ENCODE data around the gene HIVEP2.

The HIVEP2 gene

DNA sequence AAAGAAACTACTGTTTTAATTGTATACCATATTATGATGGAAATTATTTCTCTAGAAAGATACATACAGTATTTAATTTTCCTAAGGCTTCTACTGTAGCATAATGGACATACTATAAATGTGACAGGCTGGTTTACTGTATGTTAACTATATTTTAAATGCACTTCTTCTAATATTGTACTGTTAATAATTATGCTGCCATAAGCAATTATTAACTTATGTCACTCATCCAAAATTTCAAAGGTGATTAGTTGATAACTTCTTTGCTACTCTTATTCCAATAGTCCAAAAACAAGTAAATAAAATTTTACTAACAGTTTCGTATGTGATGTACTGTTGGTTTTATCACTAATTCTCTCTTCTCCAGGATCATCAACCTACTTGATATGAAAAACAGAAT lies 28.1 kb downstream of the HIVEP2 start:
- DNase-seq, result no peak

DNA sequence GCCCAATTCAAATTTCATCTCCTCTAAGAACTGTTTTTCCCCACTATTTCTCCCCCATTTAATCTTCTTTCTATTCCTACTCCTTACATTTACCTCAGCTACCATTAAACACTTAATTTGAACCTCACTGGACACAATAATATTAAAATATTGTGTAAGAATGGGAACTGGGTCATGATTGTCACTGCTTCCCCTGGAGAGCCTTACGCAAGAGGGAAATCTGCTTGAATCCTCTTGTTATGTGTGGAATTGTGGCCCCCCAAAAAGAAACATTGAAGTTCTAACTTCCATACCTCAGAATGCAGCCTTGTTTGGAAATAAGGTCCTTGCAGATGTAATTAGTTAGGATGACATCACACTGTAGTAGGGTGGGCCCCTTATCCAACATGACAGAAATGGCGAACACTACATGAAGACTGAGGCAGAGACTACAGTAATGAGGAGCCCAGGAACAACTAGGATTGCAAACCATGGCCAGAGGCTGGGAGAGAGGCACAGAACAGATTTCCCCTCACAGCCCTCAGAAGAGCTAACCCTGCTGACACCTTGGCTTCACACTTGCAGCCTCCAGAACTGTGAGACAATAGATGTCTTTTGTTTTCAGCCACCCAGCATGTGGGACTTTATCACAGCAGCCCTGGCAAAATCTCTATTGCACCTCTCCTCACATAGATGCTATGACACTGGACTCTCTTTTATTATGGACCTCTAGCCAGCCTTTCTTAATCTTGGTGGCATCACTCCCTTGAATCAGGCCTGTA lies 29.9 kb downstream of the HIVEP2 start:
- no peak for DNase-seq

DNA sequence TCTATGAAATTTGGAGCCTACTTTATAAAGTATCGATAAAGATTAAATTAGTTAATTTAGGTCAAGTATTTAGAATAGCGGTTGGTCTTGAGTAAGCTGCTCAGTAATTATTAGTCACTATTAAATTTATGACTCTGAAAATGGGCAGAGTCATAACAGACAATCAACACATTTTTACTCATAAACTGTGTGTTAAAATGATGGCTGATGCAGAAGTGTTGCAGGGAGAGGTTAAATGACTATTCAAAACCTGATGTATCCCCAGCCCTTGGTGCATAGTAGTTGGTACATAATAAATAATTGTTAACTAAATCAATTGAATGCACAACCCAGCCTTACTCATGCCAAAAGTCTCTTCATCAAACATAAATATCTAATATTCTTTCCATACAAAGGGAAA lies 30.6 kb downstream of the HIVEP2 start:
- DNase-seq, result no peak

DNA sequence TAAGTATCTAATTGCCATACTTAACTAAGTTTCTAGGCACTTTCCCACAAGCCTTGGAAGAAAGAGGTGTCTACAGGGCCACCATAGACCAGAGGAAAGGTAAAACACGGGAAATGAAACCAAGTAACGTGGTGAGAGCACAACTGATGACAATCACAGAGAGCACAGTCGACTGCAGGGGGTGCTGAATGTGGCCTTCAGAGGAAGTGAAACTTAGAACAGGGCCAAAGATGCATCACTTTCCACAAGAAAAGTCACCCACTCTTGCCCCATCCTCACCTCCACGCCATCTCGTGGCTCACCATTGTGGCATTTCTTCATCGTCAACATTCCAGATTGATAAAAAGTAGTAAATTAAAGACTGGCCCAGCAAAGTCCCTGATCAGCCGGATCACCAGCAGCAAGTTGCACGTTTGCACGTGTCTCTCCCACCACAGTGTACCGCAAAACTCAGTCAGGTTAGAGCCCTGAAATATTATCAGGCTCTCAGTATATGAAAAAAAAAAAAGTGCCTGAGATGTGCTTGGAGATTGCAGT lies 31.4 kb downstream of the HIVEP2 start:
- DNase-seq, result no peak

DNA sequence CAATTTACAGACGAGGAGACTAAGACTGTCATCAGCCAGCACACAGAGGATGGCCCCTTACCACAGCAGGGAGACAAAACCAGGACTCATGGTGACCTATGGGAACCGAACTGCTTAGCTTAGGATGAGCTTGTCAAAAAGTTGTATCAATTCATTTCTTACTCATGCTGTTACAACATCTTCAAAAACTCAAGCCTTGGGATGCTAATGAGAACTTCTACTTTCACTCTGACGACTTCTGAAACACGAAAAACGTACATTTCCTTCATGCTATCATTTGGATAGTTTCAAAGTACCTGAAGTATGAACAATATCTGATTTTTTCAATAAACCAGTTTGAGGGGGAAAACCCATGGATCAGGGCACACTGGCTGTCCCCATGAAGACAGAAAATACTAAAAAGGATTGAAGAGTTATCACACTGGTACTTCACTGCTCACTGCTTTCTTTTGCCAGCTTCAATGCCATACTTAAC lies 31.9 kb downstream of the HIVEP2 start:
- DNase-seq, result no peak

DNA sequence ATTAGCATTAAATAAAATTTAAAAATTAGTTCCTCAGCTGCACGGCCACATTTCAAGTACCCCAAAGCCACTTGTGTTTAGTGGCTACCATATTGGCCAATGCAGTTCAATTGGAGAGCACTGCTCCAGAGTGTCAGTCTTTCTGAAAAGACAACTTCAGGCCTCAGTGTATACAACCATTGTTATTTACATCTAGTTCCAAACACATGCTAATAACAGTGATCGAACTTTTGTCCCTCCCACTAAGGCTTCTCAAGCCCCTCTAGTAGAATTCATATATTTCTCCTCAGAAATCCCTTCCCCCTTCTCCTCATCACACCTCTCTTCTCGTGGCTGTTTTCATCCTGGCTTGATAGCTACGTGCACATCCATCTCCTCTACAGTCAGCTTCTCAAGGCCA lies 32.9 kb downstream of the HIVEP2 start:
- no peak for DNase-seq

DNA sequence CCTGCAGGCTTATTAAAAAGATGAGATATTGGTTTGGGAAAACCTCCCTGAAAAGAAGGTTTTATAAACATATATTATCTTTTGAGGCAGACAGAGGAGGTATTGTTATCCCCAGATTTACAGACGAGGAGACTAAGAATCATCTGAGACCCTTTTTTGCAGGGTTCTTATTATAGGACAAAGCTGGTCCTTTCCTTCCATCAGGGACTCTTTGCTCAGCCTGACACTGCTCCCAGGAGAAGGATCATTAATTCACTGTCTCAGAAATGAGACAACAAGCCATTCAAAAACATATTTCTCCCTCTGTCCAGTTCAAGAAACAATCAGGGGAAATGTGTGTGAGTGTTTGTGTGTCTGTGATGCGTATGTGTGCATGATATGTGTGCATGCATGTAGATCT lies 33.5 kb downstream of the HIVEP2 start:
- DNase-seq, result no peak

DNA sequence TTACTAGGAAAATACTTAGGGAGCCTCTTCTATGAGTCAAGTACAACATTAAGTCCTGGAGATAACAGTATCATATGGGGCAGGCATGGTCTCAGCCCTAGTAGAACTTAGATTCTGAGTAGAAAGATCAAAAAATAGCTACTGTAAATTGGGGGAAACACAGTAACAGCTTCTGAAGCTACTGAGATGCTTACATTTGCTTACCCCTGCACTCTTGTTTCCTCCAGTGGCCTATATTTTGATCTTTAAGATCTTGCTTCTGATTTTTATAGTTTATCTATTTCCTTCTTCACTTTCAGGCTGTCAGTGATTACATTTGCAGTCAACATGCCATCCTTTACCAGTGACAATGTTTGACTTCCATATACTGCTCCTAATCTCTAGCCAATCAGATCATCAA lies 35.3 kb downstream of the HIVEP2 start:
- no peak for DNase-seq

DNA sequence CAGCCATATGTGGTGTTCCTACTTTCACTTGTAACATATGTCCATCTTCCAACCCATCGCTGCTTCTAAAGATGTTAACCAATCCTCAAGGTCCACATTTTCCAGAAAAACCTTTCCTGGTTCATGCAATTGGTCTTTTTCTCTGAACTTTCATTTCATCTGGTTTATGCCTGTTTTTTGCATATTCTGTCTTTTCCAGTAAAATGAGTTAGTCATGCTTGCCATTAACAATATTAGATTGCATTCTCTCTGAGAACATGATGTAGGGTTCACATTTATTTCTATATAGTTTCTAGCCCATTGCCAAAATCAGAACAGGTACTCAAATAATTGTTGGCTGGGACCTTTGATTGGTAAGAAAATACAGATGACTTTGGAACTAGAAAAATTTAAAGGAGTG lies 36.7 kb downstream of the HIVEP2 start:
- no peak for DNase-seq

DNA sequence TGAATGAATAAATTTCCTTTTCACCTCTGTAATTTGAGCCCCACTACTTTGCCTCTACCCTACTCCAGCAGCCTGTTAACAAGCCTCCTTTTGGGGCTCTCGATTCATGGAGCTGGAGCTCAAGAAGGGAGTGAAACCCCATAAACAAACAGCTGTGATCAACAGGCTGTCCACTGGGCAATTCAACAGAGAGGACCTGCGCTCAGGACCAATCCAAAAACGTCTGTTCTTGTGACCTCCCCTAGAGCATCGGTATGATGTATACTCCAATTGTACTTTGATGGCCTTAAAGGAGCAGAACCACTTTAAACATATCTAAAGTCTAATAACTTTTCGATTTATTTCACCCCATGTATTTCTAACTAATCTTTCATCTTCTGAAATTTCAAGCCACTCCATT lies 37.4 kb downstream of the HIVEP2 start:
- DNase-seq, result no peak

DNA sequence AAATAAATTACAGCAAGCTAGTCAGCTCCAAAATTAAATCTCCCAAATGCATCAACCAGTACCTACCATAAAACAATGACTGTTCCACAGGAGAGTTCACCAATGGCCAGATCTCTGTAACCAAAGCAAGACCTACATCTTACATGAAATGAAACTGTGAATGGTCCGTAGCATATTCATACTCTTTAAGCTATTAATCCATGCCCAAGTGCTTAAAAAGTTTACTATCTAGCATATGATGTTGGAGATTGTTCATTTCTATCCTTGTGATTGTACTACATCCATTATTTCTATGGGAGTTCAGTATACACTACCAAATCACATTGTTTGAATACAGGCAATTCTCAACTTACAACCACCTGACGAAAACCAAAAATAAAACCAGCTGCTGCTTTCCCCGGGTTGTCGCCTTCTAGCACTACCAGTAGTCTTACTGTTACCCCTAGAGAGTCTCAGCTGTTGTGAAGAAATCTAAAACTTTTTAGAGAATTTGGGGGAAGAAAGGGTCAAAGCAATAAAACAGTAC lies 38.0 kb downstream of the HIVEP2 start:
- DNase-seq, result no peak

DNA sequence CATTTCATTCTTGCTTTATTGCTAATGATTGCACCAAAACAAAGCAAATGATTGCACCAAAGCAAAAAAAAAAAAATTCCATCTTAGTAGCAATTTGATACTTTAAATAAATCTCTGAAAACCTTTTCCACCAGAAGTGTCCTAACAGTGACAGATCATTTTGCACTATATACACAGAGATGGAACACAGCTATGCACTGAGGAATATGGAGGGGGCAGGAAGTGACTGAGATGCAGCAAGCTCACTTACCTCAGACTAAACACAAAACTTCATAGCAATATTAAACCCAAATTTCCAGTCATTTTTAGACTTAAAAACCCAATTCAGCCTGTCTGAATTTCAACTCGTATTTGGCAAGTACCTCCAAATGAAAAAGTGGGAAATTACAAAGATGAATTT lies 41.2 kb downstream of the HIVEP2 start:
- DNase-seq, result no peak

DNA sequence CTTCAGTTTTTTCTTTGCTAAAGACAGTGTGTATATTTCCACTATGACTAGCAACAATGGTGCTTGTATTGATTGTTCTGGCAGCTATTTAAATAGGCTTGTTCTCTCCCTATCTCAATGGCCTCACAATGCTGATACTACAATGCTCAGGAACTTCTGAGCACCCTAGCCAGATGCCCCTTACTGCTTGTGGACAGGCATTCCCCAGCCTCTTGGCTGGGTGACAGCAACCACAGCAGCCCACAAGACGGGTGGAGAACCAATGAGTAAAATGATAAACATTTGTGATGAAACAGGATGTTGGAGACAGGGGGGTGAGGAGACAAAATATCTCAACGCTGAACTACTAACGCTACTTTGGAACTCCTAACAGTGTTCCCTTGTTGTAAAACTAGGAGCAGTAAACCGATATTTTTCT lies 42.3 kb downstream of the HIVEP2 start:
- peak; percentile 8 for DNase-seq

DNA sequence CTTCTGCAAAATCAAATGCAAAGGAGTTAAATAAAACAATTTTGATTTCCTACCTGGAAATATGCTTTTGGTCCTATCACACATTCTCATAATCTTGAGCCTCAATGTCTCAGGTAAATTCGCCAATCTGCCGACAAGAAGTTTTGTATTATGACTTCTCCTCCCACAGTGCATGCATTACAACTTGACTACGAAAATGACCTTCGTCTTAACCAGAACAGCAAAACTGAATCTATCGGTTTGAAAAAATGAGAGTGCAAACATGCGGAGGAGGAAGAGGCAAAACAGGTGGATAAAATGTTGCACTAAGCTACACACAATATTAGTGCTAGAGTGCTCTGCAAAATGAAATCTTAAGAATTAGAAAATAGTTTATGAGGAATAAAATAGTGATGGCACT lies 43.4 kb downstream of the HIVEP2 start:
- DNase-seq, result no peak

DNA sequence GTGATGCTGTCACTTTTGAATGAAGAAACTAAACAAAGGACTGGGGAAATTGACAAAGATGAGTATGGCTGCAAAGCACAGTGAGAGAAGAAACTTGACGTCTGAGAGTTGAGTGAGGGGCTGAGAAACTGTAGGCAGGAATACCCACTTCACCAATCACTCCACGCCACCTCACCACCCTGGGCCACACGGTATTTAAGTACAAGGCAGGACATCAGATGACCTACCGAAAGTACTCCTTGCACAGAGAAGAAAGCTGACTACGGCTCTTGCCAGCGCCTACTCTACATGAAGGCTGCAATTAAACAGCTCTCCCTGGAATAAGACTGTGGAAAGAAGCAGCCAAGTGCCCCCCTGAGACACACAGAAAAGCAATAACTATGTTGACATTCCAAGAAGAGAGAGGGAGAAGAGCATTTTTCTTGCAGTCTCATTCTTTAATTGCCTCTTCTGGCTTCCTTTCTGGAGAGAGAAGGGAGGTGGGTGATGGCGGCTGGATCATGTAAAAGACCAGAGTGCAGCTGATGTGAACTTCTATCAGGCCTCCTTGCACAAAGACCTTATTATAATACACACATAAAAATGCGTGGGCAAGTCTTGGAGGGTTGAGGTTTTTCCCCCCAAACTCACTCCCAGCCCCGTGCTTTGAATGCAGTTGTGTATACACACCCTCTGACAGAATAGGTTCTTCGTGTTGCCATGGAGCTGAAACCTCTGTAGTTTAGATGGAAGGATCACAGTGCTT lies 44.6 kb downstream of the HIVEP2 start:
- DNase-seq, result no peak

DNA sequence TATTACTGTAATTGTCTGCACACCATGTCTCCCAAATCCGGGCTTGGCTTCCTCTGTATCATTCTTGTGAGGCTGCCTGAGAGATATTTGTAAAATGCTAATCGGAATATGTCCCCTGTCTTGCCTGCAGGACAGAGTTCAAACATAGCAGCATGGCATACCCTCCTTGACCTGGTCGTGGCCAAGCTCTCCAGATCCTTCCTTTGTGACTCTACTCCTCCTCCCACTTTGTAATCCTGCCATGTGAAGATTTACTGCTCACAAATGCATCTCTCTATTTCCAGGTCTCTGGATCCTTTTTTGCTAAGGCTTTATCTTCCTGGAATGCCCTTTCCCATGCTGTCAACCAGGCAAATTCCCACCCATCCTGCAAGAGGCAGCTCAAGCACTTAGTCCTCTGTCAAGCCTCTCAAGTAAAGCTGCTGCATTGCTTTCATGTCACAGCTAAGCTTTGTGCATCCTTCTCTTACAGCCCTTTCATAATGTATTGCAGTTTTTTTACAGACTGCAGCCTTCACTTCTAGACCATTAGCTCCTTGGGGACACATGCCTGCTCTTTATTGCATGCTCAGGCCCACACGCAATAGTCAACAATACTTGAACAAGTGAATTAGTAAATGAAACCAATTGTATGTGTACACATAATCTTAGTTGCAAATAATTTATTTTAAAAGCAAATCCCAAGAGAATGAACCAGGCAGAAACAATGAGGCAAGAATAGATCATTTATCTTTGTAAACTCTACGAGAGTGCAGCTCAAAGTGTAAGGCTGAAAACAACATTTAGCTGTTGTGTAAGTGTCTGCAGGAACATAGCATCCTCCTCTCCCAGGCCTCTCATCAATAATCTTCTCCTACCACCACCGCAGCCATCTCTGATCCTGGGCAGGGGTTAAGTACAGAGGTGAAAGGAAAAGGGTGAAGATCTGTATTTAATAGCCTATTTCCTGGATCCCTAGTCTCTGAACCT lies 45.8 kb downstream of the HIVEP2 start:
- DNase-seq, result no peak

DNA sequence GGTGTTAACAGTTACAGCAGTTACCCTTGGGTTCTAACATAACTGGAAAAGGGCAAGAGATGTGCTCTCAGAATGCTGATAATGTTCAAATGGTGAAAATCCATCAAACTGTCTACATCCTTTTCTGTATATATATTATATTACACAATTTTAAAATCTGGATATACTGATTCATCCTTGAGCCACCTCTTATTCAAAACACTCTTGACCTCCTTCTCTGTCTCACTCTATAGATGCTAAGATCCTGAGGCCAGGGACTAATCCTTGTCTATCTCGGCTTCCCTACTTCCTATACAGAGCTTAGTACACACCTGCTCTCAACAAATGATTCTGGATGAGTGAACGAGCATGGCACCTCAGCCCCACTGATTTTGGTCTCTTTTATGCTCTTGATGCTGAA lies 47.3 kb downstream of the HIVEP2 start:
- DNase-seq, result no peak

DNA sequence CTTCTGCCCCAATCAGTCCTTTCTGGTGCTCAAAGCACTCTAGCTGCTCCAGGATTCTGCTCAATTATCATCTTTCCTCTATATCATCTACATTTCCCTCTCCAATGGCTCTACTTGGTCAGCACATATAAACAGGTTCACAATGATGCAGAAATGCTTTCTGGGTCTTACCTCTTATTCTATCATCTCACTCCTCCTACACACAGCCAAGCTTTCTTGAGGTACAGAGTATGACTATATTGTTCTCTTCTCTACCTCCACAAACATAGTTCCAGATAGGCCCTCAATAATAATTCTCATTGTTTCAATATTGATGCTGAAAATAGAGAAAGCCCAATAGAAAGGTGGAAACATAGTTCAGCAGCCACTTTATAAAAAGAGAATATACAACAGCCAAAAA lies 48.2 kb downstream of the HIVEP2 start:
- DNase-seq, result no peak

DNA sequence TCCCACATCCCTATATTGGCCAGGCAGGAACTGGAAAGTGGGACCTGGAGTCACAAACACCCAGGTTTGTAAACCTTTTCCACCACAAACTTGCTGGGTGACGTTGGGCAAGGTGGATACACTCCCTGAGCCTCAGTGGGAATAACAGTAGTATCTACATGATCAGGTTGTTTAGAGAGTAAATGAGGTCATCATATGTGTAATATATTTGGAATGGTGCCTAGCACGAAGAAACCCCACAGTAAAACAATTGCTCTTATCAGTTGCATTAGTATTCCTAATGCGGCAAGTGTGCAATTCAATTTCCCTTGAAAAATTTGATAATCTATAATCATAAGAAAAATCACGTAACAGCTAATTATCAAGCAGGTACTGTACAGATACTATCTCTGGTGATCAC lies 51.9 kb downstream of the HIVEP2 start:
- DNase-seq, result no peak

DNA sequence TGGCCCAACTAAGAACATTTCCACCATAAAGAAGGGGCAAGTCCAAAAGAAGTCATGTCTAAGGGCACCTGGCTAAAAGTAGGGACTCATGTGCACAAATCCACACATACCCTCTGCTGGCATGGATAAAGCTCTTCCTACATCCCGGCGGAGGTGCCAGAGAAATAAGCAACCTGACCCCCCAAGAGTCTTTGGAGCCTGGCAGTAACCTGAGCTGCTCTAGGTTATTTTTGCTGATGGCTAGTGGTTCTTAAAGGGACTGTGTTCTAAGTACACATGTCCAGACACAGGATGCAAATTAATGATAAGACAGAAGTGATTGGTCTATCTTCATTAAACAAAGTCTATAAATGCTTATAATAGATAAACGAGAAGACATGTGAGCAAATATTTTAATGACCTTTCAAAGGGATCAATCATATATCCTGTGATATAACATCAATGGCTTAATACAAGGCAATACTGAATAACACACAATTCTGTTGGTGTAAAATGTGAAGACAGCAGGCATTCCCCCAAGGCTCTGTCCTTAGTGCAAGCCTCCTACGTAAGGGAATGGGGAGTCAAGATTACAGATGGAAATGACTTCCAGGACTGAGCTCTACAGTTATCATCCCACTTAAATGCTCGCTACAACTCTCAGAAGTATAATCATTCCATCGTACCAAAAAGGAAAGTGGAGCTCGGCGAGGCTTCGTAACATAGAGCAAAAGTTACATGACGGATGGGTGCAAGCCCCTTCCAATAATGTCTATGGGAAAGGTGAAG lies 52.5 kb downstream of the HIVEP2 start:
- no peak for DNase-seq

DNA sequence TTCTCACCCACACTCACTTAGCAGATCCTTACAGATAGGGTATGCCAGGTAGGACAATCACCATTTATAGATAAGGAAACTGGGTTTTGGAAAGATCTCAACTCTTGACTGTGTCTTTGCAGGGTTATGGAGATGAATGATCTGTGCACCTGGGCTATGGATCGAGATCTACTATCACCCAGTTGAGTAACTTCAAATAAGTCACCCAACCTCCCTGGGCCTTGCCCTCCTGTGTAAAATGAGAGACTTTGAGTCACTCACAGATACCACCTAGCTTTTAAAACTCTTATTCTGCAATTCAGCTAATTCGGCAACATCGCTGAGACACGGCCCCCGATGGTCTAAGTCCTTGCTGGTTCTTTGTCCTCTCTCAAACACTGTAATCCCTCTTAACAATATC lies 53.5 kb downstream of the HIVEP2 start:
- DNase-seq, result no peak

DNA sequence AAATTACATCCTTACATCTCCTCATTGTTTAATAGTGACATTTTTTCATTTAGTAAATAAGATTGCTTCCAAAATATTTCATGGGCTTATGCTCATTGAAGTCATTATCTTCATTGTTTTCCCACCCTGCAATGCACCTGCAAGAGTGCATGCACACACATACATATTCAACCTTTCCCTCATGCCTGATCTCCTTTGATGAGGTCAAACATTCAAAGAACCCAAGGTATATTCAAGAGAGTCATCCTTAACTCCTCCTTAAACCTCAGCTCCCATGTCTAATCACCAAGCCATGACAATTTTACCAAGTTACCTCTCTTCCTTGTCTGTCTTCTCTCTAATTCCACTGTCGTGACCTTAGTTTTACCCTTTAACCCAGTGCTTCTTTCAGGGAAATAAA lies 56.5 kb downstream of the HIVEP2 start:
- no peak for DNase-seq
